Body of pancreas (tissue), 4 donors: Measurements from ENCODE around the gene TGFB1I1. TPM values are rescaled to one million over a fixed set of nuclear protein-coding genes. Genes with fewer than 3 reads are reported as not detected.
"Not testable (repeated sequence)": the region's sequence is repeated elsewhere in the genome, so short reads cannot be mapped to it uniquely, and the experiment has no call there.

ENCODE experiments used
- ATAC-seq: fragments of 150-250 bp; one replicate; pipeline ENCODE4 v1.9.1; 2016
- DNase-seq, 4 donors: peaks; one replicate each; pipeline ENCODE4 v3.0.0-alpha.2; 2019
- H3K27ac ChIP-seq, 4 donors: fragments of 200-600 bp; sonication (generic); 1 replicate in 3 of 4; 2 replicates in 1 of 4; pipeline versions ENCODE4 v1.5.1 to v1.6.1; 2016 to 2019; ENCODE audit warnings: mild to moderate bottlenecking in 1 of 4, mixed read lengths in 1 of 4, moderate library complexity in 1 of 4
- H3K27me3 ChIP-seq, 2 donors: fragments of 200-600 bp; sonication (generic); one replicate each; pipeline ENCODE4 v1.6.0; 2016; ENCODE audit warnings: mild to moderate bottlenecking in 1 of 2
- H3K36me3 ChIP-seq, 2 donors: fragments of 200-600 bp; sonication (generic); replicated peaks in 1 of 2; 2 replicates each; pipeline ENCODE4 v1.5.1; 2016; ENCODE audit warnings: low read depth in 2 of 2; ENCODE audit not compliant: insufficient read depth in 1 of 2
- H3K4me1 ChIP-seq: fragments of 200-600 bp; sonication (generic); one replicate; pipeline ENCODE4 v1.6.0; 2016
- H3K4me3 ChIP-seq, 2 donors: fragments of 200-600 bp; sonication (generic); 1 replicate in 1 of 2; 2 replicates in 1 of 2; pipeline ENCODE4 v1.5.1; 2016 to 2019
- H3K9me3 ChIP-seq, 3 donors: fragments of 200-600 bp; sonication (generic); 1 replicate in 2 of 3; 2 replicates in 1 of 3; pipeline ENCODE4 v1.5.1; 2016
- CTCF ChIP-seq, 7 experiments: fragments of 450-650 bp in 4 of 7; fragments of 200-600 bp in 3 of 7; sonication (generic) in 3 of 7; IDR thresholded peaks; one replicate each; pipeline ENCODE4 v1.5.1; 2016 to 2019; ENCODE audit warnings: antibody characterized with exemption in 7 of 7
- POLR2A ChIP-seq, 3 donors: fragments of 450-650 bp; IDR thresholded peaks; one replicate each; pipeline ENCODE4 v1.6.1; 2016; ENCODE audit warnings: antibody characterized with exemption in 3 of 3, mild to moderate bottlenecking in 2 of 3
- WGBS, 2 donors: methylation state at CpG; one replicate each; pipeline ENCODE4 v1.1.5; 2017; 5-methylcytosine and 5-hydroxymethylcytosine counted together
- intact Hi-C: fragments of 100-400 bp; cut with DNase I; formaldehyde crosslinking; loops from one replicate; pipeline ENCODE4 v1.15.1; 2023
- total RNA-seq, 2 donors: library from RNA; depleted of rRNA; stranded (reverse); fragments of >200 nt; gene quantifications; one replicate each; pipeline ENCODE4 v1.1.0, GENCODE V29; 2016

The TGFB1I1 gene
- total RNA-seq, 2 donors from 2014 or later = 8.6 to 16.6 TPM

- 81 to 86% methylated on average over 2 of the region's 2 CpGs for WGBS, 2 donors
- Histone ChIP-seq H3K27me3 (no peaks in the 10 kb centered on the region), H3K4me1 (no peaks in the 10 kb centered on the region), H3K9me3 (no peaks in the 10 kb centered on the region), H3K4me3 (no peak overlapping the region), H3K27ac (no peak overlapping the region), H3K36me3 (no peaks in the 10 kb centered on the region)
- intact Hi-C loops = no loop called here
- DNase-seq = no peak
- no peak for TF ChIP-seq CTCF (IDR thresholded peaks at IDR 0.05)
- TF ChIP-seq POLR2A (IDR thresholded peaks at IDR 0.05) = no peak
- ATAC-seq = no peak
These were observed 47.9 kb downstream of the TGFB1I1 start for GRCh38 chr16:31519759-31520431.

GRCh38 chr16:31521368-31521767 is 49.4 kb downstream of the TGFB1I1 start:
- 72 to 91% methylated on average over 3 of the region's 3 CpGs for WGBS, 2 donors
- no peak for ATAC-seq
- no peaks in the 10 kb centered on the region for H3K4me1 ChIP-seq

GRCh38 chr16:31522071-31522470 is 50.1 kb downstream of the TGFB1I1 start:
- 71 to 72% methylated on average over 6 of the region's 6 CpGs for WGBS, 2 donors
- Histone ChIP-seq H3K36me3 (no peaks in the 10 kb centered on the region), H3K27ac (no peak overlapping the region), H3K4me3 (no peak overlapping the region), H3K27me3 (no peaks in the 10 kb centered on the region), H3K9me3 (no peaks in the 10 kb centered on the region), H3K4me1 (no peaks in the 10 kb centered on the region)
- intact Hi-C loops = no loop called here
- DNase-seq = no peak
- TF ChIP-seq CTCF (IDR thresholded peaks at IDR 0.05) (no peak), POLR2A (IDR thresholded peaks at IDR 0.05) (no peak)
- no peak for ATAC-seq

More at GRCh38 chr16:31521368-31521767, 49.4 kb downstream of the TGFB1I1 start:
- no peak for TF ChIP-seq POLR2A (IDR thresholded peaks at IDR 0.05)
- TF ChIP-seq CTCF (IDR thresholded peaks at IDR 0.05) = no peak
- Histone ChIP-seq H3K27me3 (no peaks in the 10 kb centered on the region), H3K36me3 (no peaks in the 10 kb centered on the region), H3K27ac (no peak overlapping the region), H3K4me3 (no peak overlapping the region), H3K9me3 (no peaks in the 10 kb centered on the region)
- intact Hi-C loops = no loop called here
- no peak for DNase-seq

- 14 to 85% methylated on average over 1 to 5 of the region's 6 CpGs for WGBS, 2 donors
- H3K4me3 ChIP-seq, ATAC-seq, H3K9me3 ChIP-seq, intact Hi-C loops, H3K27ac ChIP-seq, H3K36me3 ChIP-seq, H3K27me3 ChIP-seq, H3K4me1 ChIP-seq, DNase-seq: not testable (repeated sequence)
These were observed 51.8 kb downstream of the TGFB1I1 start for GRCh38 chr16:31523768-31524167.

GRCh38 chr16:31525113-31525512 is 53.2 kb downstream of the TGFB1I1 start:
- no peak for DNase-seq
- no peak for ATAC-seq
- Histone ChIP-seq H3K27me3 (no peaks in the 10 kb centered on the region), H3K4me1 (peaks cover 8% of the 10 kb centered on the region), H3K9me3 (no peaks in the 10 kb centered on the region), H3K27ac (no peak overlapping the region), H3K4me3 (no peak overlapping the region), H3K36me3 (no peaks in the 10 kb centered on the region)
- intact Hi-C loops = no loop called here
- WGBS, 2 donors = 73 to 78% methylated on average over 3 of the region's 3 CpGs
- TF ChIP-seq CTCF (IDR thresholded peaks at IDR 0.05) (no peak), POLR2A (IDR thresholded peaks at IDR 0.05) (no peak)

Other genes with a start within 250 kb of the TGFB1I1 start
- 1 to 10 TPM; 3.3 to 6.5 TPM for gene ITGAM, start 212.2 kb upstream of the TGFB1I1 start, total RNA-seq
- 1 to 10 TPM; 3.0 to 8.6 TPM for gene ITGAX, start 117.0 kb upstream of the TGFB1I1 start, total RNA-seq
- not detected for gene ITGAD, start 78.8 kb upstream of the TGFB1I1 start, total RNA-seq
- not detected for gene COX6A2, start 43.8 kb upstream of the TGFB1I1 start, total RNA-seq
- 1 to 10 TPM; 3.6 to 4.7 TPM for gene ZNF843, start 29.4 kb upstream of the TGFB1I1 start, total RNA-seq
- 10 to 100 TPM in 1 of 2 donors, 1 to 10 TPM in 1; 4.2 to 13.2 TPM for gene ARMC5, start 12.7 kb upstream of the TGFB1I1 start, total RNA-seq
- under 1 TPM in 1 of 2 donors, not detected in 1; 0.26 TPM for gene SLC5A2, start 11.0 kb downstream of the TGFB1I1 start, total RNA-seq
- 10 to 100 TPM; 72.9 to 77.5 TPM for gene RUSF1, start 36.2 kb downstream of the TGFB1I1 start, total RNA-seq
- not detected for gene AHSP, start 55.7 kb downstream of the TGFB1I1 start, total RNA-seq